ENCODE measurements around the gene B9D1.

B9D1 gene

DNA sequence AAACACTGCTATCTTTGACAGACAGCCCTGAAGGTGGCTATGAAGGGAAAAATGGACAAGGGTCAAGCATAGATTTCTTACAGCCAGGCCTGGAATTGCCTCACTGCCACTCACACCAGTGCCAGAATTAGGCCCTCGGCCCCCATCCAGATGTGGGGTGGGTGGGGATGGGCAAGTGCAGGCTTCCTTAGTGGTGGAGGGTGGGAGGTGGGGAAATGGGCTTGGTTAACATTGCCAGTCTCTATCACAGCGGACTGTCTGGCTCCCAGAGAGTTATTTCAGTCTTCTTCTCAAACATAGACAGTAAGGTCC lies 24.9 kb downstream of the B9D1 start:
- DNase-seq (ENCODE audit: low spot score): no peak

DNA sequence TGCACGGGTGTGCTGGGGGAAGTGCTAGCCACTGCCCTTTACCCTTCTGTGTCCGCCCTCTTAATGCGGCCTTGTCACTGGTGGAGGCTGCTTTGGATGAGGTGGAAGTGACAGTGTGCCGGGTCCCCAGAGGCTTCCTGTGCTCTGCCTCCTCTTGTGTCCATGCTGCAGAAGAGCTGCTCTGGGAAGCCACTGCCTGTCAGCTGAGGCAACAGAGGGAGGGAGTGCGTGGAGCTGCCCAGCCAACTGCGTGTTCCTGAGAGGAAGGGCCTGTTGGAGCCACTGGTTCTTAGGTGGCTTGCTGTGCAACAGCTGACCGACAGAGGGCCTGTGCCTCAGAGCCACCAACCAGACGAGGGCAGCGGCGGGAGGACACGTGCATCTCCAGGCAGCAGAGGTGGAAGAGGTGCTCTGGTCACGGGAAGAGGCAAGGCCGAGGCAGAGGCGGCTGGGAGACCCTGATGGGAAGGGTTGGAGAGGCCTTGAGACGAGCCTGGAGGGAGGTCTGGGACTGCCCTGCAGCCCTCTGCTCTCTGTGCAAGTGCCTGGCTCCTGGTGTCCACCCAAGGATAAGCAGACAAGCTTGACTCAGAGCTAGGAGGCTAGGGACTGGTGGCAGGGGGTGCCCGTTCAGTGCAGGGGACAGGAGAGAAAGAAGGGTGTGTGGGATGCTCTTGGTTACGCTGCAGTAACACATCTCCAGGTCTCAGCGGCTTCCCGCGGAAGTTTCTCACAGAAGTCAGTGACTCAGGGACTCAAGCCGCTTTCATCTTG lies 25.4 kb downstream of the B9D1 start:
- no peak for DNase-seq (ENCODE audit: low spot score)

DNA sequence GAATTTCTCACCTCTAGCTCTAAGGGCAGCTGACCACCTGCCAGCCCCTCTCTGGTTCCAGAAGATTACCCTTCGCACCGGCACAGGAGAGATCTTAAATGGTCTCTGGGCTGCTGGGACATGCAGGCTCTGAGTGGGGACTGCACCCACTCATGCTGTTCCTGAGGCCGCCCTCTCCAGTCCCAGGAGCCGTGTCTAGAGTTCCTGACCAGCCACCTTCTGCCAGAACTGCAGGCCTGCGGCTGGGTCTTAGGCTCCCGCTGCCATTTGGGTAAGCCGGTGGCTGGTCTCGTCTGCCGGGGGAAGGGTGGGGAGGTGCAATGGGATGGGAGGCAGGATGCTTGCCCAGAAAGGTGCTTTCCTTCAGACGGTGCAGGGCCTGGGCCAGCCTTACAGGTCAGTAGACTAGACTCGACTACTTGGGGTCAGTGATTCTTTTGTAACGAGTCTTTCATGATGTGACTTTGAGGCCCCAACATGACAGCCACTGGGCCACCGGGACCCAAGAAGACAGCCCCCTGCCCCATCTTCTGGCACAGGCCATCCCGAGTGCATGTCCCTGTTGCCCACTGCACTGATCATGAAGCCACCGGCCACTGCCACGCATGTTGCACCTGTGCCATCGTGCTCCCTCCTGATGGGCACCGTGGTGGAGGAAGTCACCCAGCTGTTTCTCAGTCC lies 26.4 kb downstream of the B9D1 start:
- no peak for DNase-seq (ENCODE audit: low spot score)

DNA sequence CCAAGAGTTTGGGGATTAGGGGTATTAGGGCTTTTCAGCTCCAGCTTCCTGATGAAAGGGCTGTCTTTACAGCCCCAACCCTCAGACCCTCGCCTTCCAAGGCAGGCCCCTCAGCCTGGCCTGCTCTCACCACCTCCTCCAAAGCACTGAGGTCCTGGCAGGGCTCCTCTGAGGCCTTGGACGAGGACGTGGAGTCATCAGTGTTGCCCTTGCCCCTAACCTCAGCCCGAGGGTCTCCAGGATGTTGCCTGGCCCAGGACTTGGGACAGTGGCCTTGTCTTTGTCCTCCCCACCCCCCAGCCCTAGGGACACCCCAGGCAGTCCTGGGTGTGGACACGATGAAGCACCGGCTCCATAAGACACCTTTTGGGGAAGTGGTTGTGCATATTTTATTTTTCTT lies 28.2 kb downstream of the B9D1 start:
- no peak for DNase-seq (ENCODE audit: low spot score)

DNA sequence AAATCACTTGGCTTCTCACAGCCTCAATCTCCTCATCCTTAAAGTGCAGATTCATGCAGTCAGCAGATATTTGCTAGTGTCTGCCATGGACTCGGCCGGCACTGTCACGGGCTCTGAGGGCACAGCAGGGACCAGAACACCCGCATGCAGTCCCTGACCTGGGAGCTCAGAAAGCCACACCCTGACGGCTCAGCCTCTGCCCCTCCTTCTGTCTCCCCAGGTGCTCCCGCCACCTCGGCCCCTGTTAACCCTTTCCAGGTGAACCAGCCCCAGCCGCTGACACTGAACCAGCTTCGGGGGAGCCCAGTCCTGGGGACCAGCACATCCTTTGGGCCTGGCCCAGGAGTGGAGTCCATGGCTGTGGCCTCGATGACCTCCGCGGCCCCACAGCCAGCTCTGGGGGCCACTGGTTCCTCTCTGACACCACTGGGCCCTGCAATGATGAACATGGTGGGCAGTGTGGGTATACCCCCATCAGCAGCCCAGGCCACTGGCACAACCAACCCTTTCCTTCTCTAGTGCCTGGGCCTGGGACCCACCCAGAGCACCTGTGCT lies 28.7 kb downstream of the B9D1 start:
- no peak for DNase-seq (ENCODE audit: low spot score)

DNA sequence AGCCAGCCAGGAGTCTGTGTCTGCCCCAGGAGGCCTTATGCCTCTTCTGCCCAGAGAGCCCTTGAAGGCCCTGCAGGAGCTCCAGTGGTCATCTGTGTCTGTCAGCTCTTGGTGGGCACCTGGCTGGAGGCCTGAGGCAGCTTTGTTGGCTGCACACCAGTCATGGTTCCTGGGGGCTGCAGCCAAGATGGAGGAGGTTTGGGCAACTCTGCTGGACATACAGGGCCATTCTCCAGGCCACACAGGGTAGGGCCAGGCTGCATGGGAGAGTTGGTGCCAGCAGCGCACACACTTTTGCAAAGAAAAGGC lies 29.4 kb downstream of the B9D1 start:
- no peak for DNase-seq (ENCODE audit: low spot score)

DNA sequence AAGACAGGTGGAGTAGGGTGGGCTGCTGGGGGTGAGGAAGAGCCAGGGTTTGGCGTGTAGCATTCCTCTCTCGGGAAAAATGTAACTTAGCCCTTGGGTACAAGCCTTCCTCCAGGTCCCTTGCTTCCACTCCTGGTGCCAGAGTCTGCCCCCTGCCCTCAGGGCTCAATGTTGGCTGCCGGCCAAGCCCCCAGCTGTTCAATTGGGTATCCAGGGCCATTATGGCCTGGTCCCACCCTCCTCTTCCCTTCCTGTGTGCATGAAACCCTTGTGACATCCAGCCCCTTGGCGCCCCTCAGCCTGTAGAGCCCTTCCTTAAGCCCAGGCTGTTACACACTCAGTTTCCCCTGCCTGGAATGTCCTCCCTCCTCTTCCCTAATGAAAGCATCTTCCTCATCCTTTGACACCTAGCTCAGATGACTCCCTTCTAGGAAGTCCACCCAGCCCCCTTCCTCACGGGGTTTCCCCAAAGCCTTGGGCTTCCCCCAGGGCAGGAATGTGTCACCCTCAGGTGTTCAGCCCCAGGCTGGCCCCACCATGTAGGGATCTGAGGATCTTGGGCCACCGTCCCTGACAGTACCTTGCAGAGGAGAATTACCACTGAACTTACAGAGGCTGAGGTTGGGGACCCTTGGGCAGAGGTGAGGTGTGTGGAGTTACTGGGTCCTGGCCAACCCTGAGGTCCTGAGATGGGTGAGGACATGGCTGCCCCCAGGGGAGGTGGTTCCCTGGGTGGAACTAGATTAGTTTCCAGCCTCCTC lies 30.0 kb downstream of the B9D1 start:
- no peak for DNase-seq (ENCODE audit: low spot score)

DNA sequence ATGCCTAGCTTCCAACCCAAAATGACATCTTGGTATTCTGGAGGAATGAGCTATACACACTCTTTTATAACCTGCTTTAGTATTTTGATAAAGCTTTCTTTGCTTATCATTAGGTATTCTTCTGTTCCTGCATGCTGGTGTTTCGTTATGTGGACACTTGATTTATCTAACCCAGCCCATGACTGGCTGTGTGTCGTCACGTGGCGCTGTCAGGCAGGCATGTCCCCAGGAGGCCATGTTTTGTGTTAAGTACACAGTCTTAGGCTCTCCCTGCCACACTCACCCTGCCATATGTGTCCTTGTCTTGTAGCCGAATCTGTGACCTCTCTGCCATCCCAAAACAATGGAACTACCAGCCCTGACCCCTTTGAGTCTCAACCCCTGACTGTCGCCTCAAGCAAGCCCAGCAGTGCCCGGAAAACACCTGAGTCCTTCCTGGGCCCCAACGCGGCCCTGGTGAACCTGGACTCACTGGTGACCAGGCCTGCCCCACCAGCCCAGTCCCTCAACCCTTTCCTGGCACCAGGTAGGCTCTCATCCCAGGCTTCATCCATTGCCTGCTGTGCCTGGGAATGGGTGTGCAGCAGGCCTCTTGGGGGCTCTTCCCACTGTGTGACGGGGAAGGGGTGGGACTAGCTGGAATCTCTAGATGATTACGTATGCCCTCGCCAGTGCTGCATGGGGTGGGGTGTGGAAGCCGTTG lies 30.8 kb downstream of the B9D1 start:
- no peak for DNase-seq (ENCODE audit: low spot score)

DNA sequence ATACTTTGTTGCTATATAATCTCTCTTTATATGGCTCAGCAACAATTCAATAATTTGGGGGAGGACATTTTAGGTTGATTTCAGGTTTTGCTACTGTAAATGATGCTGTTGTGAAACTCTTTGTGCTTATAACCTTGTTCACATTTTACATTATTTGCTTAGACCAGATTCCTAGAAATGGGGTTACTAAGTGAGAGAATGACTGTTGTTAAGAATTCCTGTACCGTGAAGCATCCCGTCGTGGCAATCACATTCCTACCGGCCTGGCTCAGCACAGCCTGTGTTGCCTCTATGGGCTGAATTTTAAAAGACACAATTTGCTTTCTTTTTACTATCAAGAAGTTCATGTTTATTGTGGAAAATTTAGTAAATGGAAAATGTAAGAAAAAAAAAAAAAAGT lies 31.4 kb downstream of the B9D1 start:
- no peak for DNase-seq (ENCODE audit: low spot score)

DNA sequence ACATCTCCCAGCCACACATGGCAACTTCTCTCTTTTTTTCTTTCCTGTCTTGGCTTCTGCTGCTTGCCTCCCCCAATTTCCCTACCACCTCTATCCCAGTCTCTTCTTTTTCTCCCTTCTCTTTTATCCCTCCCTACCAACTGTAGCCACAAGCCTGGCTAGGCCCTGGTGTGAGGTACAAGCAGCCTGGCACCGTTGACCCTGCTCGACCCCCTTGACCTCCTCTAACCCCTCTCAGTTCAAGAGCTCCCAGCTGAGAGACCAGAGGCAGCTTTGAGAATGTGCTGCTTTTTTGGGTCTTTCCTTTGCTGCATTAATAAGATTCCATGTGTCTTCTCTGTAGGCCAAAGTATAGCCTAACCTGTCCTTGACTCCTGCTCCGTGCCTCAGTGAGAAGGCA lies 32.3 kb downstream of the B9D1 start:
- no peak for DNase-seq (ENCODE audit: low spot score)

DNA sequence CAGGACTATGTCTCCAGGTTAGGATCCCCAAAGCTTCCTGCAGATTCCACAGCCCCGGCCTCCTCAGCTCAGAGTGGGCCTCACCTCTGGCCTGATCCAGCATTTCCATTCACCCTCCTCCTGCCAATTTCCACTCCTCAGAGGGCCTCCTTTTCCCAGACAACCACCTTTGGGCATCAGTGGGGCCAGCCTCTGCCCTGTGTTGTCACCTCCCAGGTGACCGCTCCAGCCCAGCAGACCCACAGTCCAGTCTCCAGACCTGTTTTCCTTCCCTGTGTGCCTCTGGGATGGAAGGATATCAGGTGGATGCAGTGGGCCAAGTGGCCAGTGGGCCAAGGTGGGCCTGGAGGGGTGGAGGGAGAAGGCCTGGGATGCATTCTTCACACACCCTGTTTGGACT lies 32.7 kb downstream of the B9D1 start:
- DNase-seq (ENCODE audit: low spot score): no peak

DNA sequence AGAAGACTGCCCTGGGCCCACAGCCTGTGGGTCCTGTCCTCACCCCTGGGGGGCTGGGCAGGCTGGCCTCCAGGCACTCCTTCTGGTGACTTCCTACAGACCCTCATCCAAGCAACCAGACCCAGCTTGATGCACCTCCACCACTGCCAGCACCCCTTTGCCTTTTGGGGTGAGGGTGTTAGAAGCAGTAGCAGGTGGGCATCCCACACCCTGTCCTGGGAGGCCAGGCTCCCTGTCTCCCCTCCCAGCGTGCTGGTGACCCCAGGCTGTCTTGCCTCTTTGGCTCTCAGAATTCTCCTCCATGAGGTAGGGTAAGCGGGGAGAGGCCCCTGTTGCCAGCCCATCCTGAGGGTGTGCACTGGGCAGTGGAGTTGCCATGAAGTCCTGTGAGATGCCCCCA lies 33.4 kb downstream of the B9D1 start:
- DNase-seq (ENCODE audit: low spot score): no peak

DNA sequence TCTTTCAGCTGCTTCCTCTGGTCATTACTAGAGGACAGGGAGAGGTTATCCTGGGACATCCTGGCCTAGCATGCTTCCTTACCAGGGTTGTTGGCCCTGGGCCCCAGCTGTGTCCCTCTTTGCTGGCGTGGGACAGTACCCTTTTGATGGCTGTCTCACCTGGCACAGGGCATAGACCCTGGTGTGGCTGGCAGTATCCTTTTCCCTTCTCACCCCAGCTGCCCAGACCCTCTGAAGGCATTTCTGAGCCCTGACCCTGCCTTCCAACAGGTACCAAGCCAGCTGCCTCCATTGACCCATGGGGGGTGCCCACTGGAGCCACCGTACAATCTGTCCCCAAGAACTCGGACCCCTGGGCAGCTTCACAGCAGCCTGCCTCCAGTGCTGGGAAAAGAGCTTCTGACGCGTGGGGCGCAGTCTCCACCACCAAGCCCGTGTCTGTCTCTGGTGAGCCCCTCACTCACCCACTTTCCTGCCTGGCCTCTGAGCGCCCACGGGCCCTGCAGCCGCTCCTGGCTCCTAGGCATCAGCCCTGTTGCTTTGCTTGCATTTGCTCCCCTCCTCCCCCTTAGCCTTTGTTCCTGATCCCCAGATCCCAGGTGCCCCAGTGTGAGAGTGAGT lies 34.0 kb downstream of the B9D1 start:
- DNase-seq (ENCODE audit: low spot score): no peak

DNA sequence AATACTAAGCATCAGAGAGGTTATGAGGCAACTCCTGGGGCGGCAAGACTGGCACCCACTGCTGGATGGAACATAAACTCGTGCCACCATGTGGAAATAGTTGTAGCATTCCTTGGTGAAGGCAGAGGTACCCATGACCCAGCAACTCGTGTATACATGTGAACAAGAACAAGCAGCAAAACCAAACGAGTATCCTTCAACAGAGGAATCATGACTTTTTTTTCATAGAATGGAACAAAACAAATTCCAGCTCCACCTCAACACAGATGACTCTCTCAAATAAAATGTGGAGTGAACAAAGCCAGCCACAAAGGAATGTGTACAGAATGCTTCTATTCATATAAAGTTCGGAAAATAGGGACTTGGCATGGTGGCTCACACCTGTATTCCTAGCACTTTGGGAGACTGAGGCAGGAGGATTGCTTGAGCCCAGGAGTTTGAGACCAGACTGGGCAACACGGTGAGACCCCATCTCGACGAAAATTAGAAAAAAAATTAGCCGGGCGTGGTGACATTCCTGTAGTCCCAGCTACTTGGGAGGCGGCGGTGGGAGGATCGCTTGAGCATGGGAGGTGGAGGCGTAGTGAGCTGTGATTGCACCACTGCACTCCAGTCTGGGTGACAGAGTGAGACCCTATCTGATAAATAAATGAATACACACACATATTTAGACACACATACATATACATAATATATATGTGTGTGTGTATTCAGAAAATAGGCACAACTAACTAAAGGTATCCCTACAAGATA lies 35.3 kb downstream of the B9D1 start:
- no peak for DNase-seq (ENCODE audit: low spot score)

DNA sequence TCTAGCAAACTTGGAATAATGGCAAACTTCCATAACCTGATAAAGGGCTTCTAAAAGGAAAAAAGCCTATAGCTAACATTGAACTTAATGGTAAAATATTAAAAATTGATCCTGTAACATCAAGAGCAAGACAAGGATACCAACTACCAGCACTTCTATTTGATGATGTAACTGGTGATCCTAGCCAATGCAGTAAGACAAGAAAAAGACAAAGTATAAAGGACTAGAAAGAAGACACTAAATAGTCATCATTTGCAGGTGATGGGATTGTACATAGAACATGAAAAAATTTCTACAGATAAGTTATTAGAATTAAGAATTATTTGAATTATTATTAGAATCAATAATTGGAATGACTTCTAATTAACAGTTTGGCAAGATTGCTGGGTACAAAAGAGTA lies 37.0 kb downstream of the B9D1 start:
- no peak for DNase-seq (ENCODE audit: low spot score)

DNA sequence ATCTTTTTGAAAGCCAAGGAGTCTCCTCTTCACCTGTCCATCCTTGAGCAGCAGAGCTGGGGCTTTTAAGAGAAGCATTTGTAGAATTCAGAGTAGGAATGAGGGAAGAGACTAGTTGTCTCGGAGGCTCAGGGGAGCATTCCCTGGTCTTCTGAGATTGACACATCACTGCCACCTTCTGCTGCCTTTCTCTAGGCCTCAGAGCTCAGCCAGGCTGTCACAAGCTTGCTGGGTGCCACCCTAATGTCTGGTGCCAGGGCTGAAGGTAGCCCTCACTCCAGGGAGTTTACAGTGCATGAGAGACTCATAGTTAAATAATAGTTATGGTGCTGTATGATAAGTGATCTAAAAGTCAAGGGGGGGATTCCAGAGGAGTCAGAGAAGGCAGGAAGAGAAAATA lies 39.7 kb downstream of the B9D1 start:
- DNase-seq (ENCODE audit: low spot score): no peak

DNA sequence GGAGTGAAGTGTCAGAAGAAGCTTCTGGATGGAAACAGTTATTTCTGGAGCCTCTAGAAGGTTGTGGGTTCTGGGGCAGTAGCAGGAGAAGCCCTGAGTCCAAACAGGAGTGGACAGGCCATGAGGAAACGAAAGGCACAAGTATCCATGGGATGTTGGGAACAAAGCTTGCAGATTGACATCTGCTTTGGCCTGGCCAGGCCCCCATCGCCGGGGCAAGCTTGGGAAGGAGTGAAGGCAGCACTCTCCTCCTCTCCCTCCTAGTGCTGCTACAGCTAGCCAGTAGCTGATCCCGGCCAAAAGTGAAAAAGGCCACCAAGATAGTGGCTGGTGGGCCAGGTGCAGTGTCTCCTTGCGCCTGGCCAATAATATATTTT lies 40.4 kb downstream of the B9D1 start:
- DNase-seq (ENCODE audit: low spot score): no peak

DNA sequence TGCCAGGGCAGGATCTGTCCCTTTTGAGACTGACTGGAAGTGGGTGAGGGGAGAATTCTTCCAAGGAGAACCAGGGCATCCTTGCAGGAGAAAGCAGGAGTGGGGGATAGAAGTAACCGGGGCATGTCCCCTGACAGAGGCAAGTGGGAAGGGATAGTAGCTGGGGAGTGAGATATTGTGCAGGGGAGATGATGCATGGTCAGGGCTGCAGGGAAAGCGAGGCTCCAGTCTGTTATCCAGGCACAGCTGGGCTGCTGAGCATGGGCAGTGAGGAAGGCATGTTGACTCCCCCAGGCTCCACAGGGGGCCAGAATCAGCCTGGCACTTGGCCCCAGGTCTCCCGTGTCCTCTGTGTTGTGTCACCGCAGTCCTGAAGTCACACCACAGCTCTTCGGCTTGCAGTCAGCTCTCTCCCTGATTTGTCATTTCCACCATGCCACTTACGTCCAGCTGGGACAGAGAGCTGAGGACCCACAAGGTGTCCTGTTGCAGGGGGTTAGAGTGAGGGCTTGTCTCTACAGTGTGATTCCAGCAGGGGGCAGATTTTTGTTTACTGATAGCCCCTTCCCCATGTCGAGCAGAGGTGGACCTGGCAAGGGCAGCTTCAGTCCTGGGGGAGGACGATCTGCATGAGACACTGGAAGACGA lies 40.9 kb downstream of the B9D1 start:
- no peak for DNase-seq (ENCODE audit: low spot score)

DNA sequence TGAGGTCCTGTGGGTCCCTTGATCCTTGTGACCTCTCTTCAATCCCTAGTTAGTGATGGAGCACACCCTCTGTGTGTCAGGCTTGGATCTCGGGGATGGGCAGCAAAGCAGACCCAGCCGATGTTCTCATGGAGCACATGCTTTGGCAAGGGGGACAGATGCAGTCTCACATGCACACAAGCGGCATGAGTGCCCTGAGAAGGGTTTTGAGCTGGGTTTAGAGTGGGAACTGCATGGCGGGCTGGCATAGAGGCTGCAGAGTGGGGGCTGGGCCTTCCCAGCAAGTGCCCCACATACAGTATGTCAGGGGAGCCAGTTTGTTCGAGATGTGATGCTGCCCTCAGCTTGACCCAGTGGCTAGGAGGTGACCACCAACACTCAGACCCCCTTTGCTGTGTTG lies 41.6 kb downstream of the B9D1 start:
- DNase-seq (ENCODE audit: low spot score): no peak

DNA sequence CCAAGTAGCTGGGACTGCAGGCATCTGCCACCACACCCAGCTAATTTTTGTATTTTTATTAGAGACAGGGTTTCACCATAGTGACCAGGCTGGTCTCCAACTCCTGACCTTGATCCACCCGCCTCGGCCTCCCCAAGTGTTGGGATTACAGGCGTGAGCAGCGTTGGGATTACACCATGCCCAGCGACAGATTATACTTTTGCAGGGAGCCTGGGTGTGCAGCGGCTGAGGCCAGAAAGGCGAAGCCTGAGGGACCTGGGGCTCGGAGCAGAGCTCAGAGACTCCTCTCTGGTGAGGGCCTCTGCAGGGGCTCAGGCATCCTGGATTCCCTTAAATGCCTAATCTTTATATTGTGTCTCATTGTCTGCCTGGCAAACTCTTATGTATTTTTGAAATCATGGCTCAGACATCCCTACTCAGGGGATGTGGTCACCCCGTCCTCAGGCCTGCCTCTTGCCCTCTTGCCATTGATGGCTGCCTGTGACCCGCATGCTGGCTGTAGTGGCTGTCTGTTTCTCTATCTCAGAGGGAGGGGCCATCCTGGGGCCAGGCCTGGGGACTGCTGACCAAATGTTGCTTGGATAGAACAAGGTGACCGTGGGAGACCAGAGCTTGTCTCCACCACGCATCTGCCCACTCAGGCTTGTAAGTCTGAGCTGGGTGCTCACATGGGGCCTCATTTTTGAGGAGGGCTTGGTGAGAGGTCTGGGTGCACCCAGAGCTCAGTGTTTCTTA lies 42.6 kb downstream of the B9D1 start:
- no peak for DNase-seq (ENCODE audit: low spot score)
